Endothelial cell of umbilical vein (primary cell): ENCODE results near the gene NRXN3. TPM values are rescaled to one million over a fixed set of nuclear protein-coding genes. Genes with fewer than 3 reads are reported as not detected.

Experiments
- BruUV-seq: library from RNA; stranded (reverse); fragments of 400-500 nt; replicated peaks from 2 replicates; lab custom pipeline; 2021; lab: Mats Ljungman, UMichigan
- CTCF ChIA-PET: fragments of 300-600, 350-600 bp; sonication (Branson Sonifier 250); formaldehyde crosslinking; loops from one replicate; lab custom pipeline; 2021; ENCODE audit warnings: antibody characterized with exemption, inconsistent platforms; lab: Charles Lee
- POLR2A ChIA-PET: fragments of 300-600, 350-600 bp; sonication (Branson Sonifier 250); formaldehyde crosslinking; loops from one replicate; lab custom pipeline; 2021; ENCODE audit warnings: antibody characterized with exemption, inconsistent platforms; lab: Charles Lee
- DNase-seq: peaks from one replicate; pipeline ENCODE4 v3.0.0-alpha.2; 2011; ENCODE audit warnings: low read depth, low spot score
- FAIRE-seq: peaks from 2 replicates; lab custom pipeline; 2011; peaks lifted over from hg19 to GRCh38; lab: Jason Lieb, UNC
- H2AFZ ChIP-seq: 2 replicates; pipeline ENCODE4 v1.6.0; 2012; ENCODE audit warnings: low read depth, low read length, control low read depth, inconsistent platforms
- H3K27ac ChIP-seq: 2 replicates; pipeline ENCODE4 v1.5.1; 2011; ENCODE audit warnings: low read depth, mild to moderate bottlenecking, control low read depth, low read length, moderate library complexity; ENCODE audit not compliant: insufficient read depth
- H3K27me3 ChIP-seq, 2 experiments: 2 replicates each; pipeline versions ENCODE4 v1.6.0 to v1.6.1; 2011; ENCODE audit warnings: low read length in 2 of 2, mixed read lengths in 1 of 2; ENCODE audit not compliant: control insufficient read depth in 2 of 2, insufficient read depth in 2 of 2
- H3K36me3 ChIP-seq, 2 experiments: 2 replicates in 1 of 2; 3 replicates in 1 of 2; pipeline ENCODE4 v1.5.1; 2011; ENCODE audit warnings: low read length in 2 of 2, mild to moderate bottlenecking in 1 of 2, moderate library complexity in 1 of 2; ENCODE audit not compliant: control insufficient read depth in 2 of 2, insufficient read depth in 2 of 2; ENCODE audit errors: extremely low read depth in 1 of 2
- H3K4me1 ChIP-seq: 3 replicates; pipeline ENCODE4 v1.5.1; 2011; ENCODE audit warnings: mild to moderate bottlenecking, low read length; ENCODE audit not compliant: control insufficient read depth, insufficient read depth; ENCODE audit errors: extremely low read depth
- H3K4me2 ChIP-seq: 2 replicates; pipeline ENCODE4 v1.6.1; 2011; ENCODE audit warnings: low read length, control low read depth, mixed read lengths; ENCODE audit not compliant: insufficient read depth
- H3K4me3 ChIP-seq, 3 experiments: fragments of 200-600 bp in 1 of 3; sonication (generic), shearing (Covaris generic) in 1 of 3; replicated peaks in 1 of 3; 2 replicates each; pipeline ENCODE4 v1.5.1; 2011 to 2016; ENCODE audit warnings: control low read depth in 3 of 3, low read length in 3 of 3, mild to moderate bottlenecking in 2 of 3, inconsistent platforms in 1 of 3, low read depth in 1 of 3, moderate library complexity in 1 of 3; ENCODE audit not compliant: insufficient read depth in 1 of 3
- H3K79me2 ChIP-seq: 2 replicates; pipeline ENCODE4 v1.6.0; 2012; ENCODE audit warnings: low read length, inconsistent platforms; ENCODE audit not compliant: control insufficient read depth, insufficient read depth
- H3K9ac ChIP-seq: replicated peaks from 2 replicates; pipeline ENCODE3; 2011; ENCODE audit warnings: low read length, control low read depth; ENCODE audit not compliant: insufficient read depth; ENCODE audit errors: extremely low read depth
- H3K9me1 ChIP-seq: replicated peaks from 3 replicates; pipeline ENCODE4 v1.6.0; 2011; ENCODE audit warnings: mild to moderate bottlenecking, low read length; ENCODE audit not compliant: control insufficient read depth, insufficient read depth; ENCODE audit errors: extremely low read depth
- H3K9me3 ChIP-seq: replicated peaks from 2 replicates; pipeline ENCODE4 v1.5.1; 2012; ENCODE audit warnings: low read length, inconsistent platforms; ENCODE audit not compliant: control insufficient read depth, insufficient read depth
- H4K20me1 ChIP-seq: replicated peaks from 2 replicates; pipeline ENCODE3; 2011; ENCODE audit warnings: mild to moderate bottlenecking, low read length; ENCODE audit not compliant: control insufficient read depth, insufficient read depth; ENCODE audit errors: extremely low read depth
- EZH2 ChIP-seq: IDR thresholded peaks from 2 replicates; pipeline ENCODE4 v1.6.1; 2012; ENCODE audit warnings: borderline replicate concordance, low read depth, mild to moderate bottlenecking, moderate library complexity, low read length, inconsistent platforms; ENCODE audit not compliant: severe bottlenecking
- FOS ChIP-seq: IDR thresholded peaks from 2 replicates; pipeline ENCODE4 v1.6.1; 2011; ENCODE audit warnings: mild to moderate bottlenecking, low read length, moderate library complexity, borderline replicate concordance; ENCODE audit not compliant: insufficient read depth
- GATA2 ChIP-seq: IDR thresholded peaks from 2 replicates; pipeline ENCODE4 v1.7.0; 2011; ENCODE audit warnings: low read depth, mild to moderate bottlenecking, moderate library complexity, mixed read lengths, low read length; ENCODE audit not compliant: insufficient read length, insufficient read depth
- JUN ChIP-seq: IDR thresholded peaks from 2 replicates; pipeline ENCODE4 v1.6.1; 2011; ENCODE audit warnings: borderline replicate concordance, low read depth; ENCODE audit not compliant: insufficient read length, insufficient read depth
- MYC ChIP-seq: IDR thresholded peaks from one replicate; pipeline ENCODE4 v1.6.1; 2011; ENCODE audit warnings: mild to moderate bottlenecking, low read depth, low read length
- POLR2A ChIP-seq: IDR thresholded peaks from 2 replicates; pipeline ENCODE4 v1.6.1; 2012; ENCODE audit warnings: low read depth, mild to moderate bottlenecking, control low read depth, low read length
- POLR2AphosphoS5 ChIP-seq: IDR thresholded peaks from 2 replicates; pipeline ENCODE4 v1.6.1; 2012; ENCODE audit warnings: low read depth, mild to moderate bottlenecking, control low read depth, low read length, moderate library complexity; ENCODE audit not compliant: insufficient read depth
- dilution Hi-C: fragments of 300-500 bp; cut with MboI; formaldehyde crosslinking; loops from one replicate; pipeline ENCODE4 v1.15.0; 2019; ENCODE audit warnings: low sequenced_read_pairs; ENCODE audit not compliant: extremely low pct_ligation_motif_present
- intact Hi-C: fragments of 100-400 bp; cut with micrococcal nuclease; formaldehyde crosslinking; loops from one replicate; pipeline ENCODE4 v1.10.0; 2022
- polyA plus RNA-seq, 4 experiments: library from polyadenylated mRNA; depleted of rRNA in 3 of 4; stranded (reverse) in 3 of 4; unstranded in 1 of 4; fragments of >200 nt; gene quantifications; 2 replicates each; pipeline versions ENCODE4 v1.2.1 to v1.2.3, GENCODE V29; 2011 to 2012; ENCODE audit warnings: missing spikeins in 1 of 4
- total RNA-seq: library from RNA; stranded (reverse); gene quantifications from 2 replicates; pipeline ENCODE4 v1.2.3, GENCODE V29; 2021
- TF ChIP-seq, protein P1 (sequence below), 2 donors: IDR thresholded peaks; 1 replicate in 1 of 2; 2 replicates in 1 of 2; pipeline ENCODE4 v1.5.1; 2011; ENCODE audit warnings: low read length in 2 of 2, mild to moderate bottlenecking in 2 of 2, moderate library complexity in 2 of 2, control low read depth in 1 of 2, inconsistent platforms in 1 of 2, low read depth in 1 of 2; ENCODE audit not compliant: insufficient read depth in 1 of 2; ENCODE audit errors: extremely low read depth in 1 of 2
- TF ChIP-seq, protein P2 (sequence below): IDR thresholded peaks from 2 replicates; pipeline ENCODE4 v1.6.1; 2011; ENCODE audit not compliant: insufficient read depth, insufficient read length

Gene NRXN3
- total and polyA plus RNA-seq, 2 donors (not counting 3 experiments of a cell fraction or from before 2014, with no cell fraction given), result 0.72 to 4.2 TPM

DNA sequence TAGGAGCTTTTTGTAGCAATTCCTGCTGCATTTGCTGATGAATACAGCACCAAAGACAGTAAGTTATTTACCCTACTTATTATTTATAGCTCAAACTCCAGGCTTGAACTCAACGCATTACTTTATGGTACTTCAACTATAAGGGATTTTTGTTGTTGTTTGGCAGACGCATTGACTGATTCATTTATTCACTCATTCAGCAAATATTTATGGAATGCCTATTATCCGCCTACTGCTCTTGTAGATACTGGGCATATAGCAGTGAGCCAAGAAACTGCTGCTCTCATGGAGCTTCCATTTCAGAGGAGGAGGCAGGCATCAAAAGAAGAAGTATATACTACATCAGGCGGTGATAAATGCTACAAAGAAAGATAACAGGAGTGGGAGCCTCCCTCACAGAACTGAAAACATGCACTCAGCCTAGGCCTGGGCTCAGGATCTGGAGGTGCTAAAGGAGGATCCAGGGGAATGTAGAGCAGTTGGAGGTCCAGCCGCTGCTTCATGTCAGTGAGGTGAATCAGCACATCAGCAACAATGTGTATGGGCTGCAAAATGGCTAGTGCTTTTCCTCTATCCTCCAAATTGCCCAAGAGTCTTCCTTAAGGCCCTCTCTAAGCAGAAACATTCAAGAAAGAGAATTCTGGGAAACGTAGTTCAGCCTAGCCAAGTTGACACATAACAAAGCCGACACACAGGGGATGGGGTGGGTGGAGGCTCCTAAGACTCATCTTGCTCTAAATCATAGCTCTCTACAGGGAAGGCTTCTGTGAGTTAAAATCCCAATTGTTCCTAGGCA is 157.5 kb downstream of the NRXN3 start:
- H4K20me1 ChIP-seq, result no peaks in the 10 kb centered on the region
- H3K9ac ChIP-seq, result no peak overlapping the region
- no peaks in the 10 kb centered on the region for H3K36me3 ChIP-seq
- TF ChIP-seq, protein P1, sequence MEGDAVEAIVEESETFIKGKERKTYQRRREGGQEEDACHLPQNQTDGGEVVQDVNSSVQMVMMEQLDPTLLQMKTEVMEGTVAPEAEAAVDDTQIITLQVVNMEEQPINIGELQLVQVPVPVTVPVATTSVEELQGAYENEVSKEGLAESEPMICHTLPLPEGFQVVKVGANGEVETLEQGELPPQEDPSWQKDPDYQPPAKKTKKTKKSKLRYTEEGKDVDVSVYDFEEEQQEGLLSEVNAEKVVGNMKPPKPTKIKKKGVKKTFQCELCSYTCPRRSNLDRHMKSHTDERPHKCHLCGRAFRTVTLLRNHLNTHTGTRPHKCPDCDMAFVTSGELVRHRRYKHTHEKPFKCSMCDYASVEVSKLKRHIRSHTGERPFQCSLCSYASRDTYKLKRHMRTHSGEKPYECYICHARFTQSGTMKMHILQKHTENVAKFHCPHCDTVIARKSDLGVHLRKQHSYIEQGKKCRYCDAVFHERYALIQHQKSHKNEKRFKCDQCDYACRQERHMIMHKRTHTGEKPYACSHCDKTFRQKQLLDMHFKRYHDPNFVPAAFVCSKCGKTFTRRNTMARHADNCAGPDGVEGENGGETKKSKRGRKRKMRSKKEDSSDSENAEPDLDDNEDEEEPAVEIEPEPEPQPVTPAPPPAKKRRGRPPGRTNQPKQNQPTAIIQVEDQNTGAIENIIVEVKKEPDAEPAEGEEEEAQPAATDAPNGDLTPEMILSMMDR (IDR thresholded peaks at IDR 0.05; ENCODE audit: extremely low read depth in 1 of 2, insufficient read depth in 1 of 2, low read depth in 1 of 2, low read length in 2 of 2), result no peak
- TF ChIP-seq POLR2AphosphoS5, result no peak
- H3K27me3 ChIP-seq, result no peaks in the 10 kb centered on the region
- DNase-seq (no peak), FAIRE-seq (no peak)
- H3K4me3 ChIP-seq, result no peak overlapping the region
- no peaks in the 10 kb centered on the region for H3K79me2 ChIP-seq
- POLR2A ChIA-PET, result no interaction called here
- no peaks in the 10 kb centered on the region for H3K9me3 ChIP-seq
- no peak overlapping the region for H3K27ac ChIP-seq
- no peak overlapping the region for H3K4me2 ChIP-seq
- no TSS peak for BruUV-seq
- CTCF ChIA-PET, result no interaction called here
- no peaks in the 10 kb centered on the region for H3K4me1 ChIP-seq
- no peaks in the 10 kb centered on the region for H3K9me1 ChIP-seq
- intact Hi-C loops, result no loop called here
- H2AFZ ChIP-seq, result no peak overlapping the region
- dilution Hi-C loops, result no loop called here

DNA sequence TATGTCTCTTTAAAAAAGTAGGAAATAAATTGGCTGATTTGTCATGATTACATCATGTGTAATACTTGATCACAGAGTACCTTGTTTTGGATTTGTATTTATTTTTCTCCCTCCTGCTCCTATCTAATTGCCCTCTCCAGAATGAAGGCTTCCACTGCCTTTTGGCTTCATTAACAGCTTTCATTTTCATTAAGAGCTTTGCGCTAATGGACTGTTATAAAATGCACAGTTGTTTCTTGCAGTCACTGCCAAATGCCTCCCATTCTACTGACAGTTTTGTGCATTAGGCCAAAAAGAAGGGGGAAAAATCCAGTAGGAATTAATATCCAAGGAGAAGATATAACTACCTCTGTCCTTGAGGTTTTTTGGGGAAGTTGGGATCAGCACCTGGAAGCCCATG is 159.2 kb downstream of the NRXN3 start:
- BruUV-seq, result no TSS peak
- H2AFZ ChIP-seq, result no peak overlapping the region
- H3K9ac ChIP-seq, result no peak overlapping the region
- DNase-seq (no peak), FAIRE-seq (no peak)
- no peak overlapping the region for H3K27ac ChIP-seq
- H3K36me3 ChIP-seq, result no peaks in the 10 kb centered on the region
- H3K4me2 ChIP-seq, result no peak overlapping the region
- no peak for TF ChIP-seq POLR2AphosphoS5
- TF ChIP-seq GATA2, result no peak
- TF ChIP-seq, protein P2, sequence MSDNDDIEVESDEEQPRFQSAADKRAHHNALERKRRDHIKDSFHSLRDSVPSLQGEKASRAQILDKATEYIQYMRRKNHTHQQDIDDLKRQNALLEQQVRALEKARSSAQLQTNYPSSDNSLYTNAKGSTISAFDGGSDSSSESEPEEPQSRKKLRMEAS, result no peak
- TF ChIP-seq, protein P1 (IDR thresholded peaks at IDR 0.05; ENCODE audit: extremely low read depth in 1 of 2, insufficient read depth in 1 of 2, low read depth in 1 of 2, low read length in 2 of 2), result no peak
- TF ChIP-seq MYC, result no peak
- TF ChIP-seq EZH2, result no peak
- TF ChIP-seq POLR2A, result no peak
- no peak for TF ChIP-seq FOS
- TF ChIP-seq JUN, result no peak
- no peak overlapping the region for H3K4me3 ChIP-seq
- no peaks in the 10 kb centered on the region for H4K20me1 ChIP-seq
- ChIA-PET POLR2A (no interaction called here), CTCF (no interaction called here)
- dilution Hi-C loops, result no loop called here
- H3K4me1 ChIP-seq, result no peaks in the 10 kb centered on the region
- H3K79me2 ChIP-seq, result no peaks in the 10 kb centered on the region
- intact Hi-C loops, result no loop called here
- H3K9me1 ChIP-seq, result no peaks in the 10 kb centered on the region
- no peaks in the 10 kb centered on the region for H3K9me3 ChIP-seq
- H3K27me3 ChIP-seq, result no peaks in the 10 kb centered on the region
